ENCODE measurements around the gene STIM1. TPM values are rescaled to one million over a fixed set of nuclear protein-coding genes. Genes with fewer than 3 reads are reported as not detected.
A peak's percentile ranks its signal among the peaks of the same experiment; 100 is the strongest.

The STIM1 gene
- total RNA-seq, 1 experiment from 2014 or later: 15.2 TPM

DNA sequence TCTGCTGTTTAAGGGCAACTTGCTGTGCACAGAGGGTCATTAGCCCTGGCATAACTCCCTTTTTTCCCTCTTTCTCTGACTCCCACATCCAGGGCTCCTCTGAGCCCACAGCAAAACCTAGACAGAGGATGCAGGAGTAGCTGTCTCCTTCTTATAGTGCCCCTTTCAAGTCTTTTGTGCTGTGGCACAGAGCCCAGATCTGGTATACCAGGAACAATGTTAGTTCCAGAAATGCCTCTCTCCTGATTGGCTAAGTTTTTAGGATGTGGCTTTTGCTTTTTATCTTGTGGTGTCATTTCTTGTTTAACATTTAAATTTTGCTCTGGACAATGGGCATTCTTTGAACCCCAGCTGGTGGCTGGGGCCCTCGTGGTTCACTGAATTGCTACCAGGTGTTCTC, 213.5 kb downstream of the STIM1 start:
- Mint-ChIP-seq H3K27me3 (ENCODE audit: low read depth) (no peaks in the 10 kb centered on the region), H3K4me3 (no peak overlapping the region), H3K27ac (peak overlapping the region in 1 of 3 experiments; percentile 17; a peak in 1 of 7 replicates), H3K36me3 (ENCODE audit: insufficient read depth in 1 of 3, low read depth in 3 of 3) (no peaks in the 10 kb centered on the region), H3K9me3 (no peaks in the 10 kb centered on the region), H3K4me1 (peaks cover 10% of the 10 kb centered on the region in 2 experiments)
- H3K4me2 ChIP-seq (ENCODE audit: insufficient read depth, insufficient read length, low read length): no peak overlapping the region
- no peak overlapping the region for H4K91ac ChIP-seq (ENCODE audit: insufficient read length, low read depth, low read length)
- no peaks in the 10 kb centered on the region for H3K4me1 ChIP-seq (ENCODE audit: insufficient read depth, low read length)
- no peaks in the 10 kb centered on the region for H3K79me1 ChIP-seq (ENCODE audit: insufficient read depth, low read depth, low read length, poor library complexity, severe bottlenecking)
- no peak overlapping the region for H2BK120ac ChIP-seq (ENCODE audit: low read depth, low read length, poor library complexity, severe bottlenecking)
- no peak overlapping the region for H2BK15ac ChIP-seq (ENCODE audit: low read depth, low read length)
- no peak overlapping the region for H2AK5ac ChIP-seq (ENCODE audit: insufficient read length, low read length)
- no peak overlapping the region for H4K8ac ChIP-seq (replicated peaks; ENCODE audit: insufficient read length, low read depth, low read length)
- H4K5ac ChIP-seq (ENCODE audit: insufficient read length, low read depth, low read length): no peak overlapping the region
- H3K56ac ChIP-seq (ENCODE audit: insufficient read length, low read depth, low read length): no peak overlapping the region
- no peak overlapping the region for H2AFZ ChIP-seq (ENCODE audit: low read length)
- H3K79me2 ChIP-seq (ENCODE audit: insufficient read depth, low read length): no peaks in the 10 kb centered on the region
- no CpG with 5 or more reads among the region's 1 CpG for WGBS (ENCODE audit: extremely low coverage, insufficient read length, low lambda C conversion rate)
- no peak overlapping the region for H2BK20ac ChIP-seq (ENCODE audit: low read depth, low read length, poor library complexity, severe bottlenecking)
- H3T11ph ChIP-seq (ENCODE audit: low read length): no peak overlapping the region
- no peak overlapping the region for H3K14ac ChIP-seq (ENCODE audit: insufficient read depth, low read length)
- no peak overlapping the region for H3K4ac ChIP-seq (ENCODE audit: low read depth, low read length)
- no peak overlapping the region for H3K9ac ChIP-seq (ENCODE audit: extremely low read depth, insufficient read length, low read length)
- no peak for DNase-seq
- no peaks in the 10 kb centered on the region for H4K20me1 ChIP-seq (ENCODE audit: control insufficient read depth, insufficient read depth, insufficient read length)
- H2BK12ac ChIP-seq (ENCODE audit: insufficient read length, low read depth, low read length): no peak overlapping the region
- no peak overlapping the region for H3K27ac ChIP-seq (ENCODE audit: insufficient read length, low read depth, low read length)
- H2BK5ac ChIP-seq (ENCODE audit: insufficient read length, low read length): no peak overlapping the region
- no peaks in the 10 kb centered on the region for H3K27me3 ChIP-seq (ENCODE audit: insufficient read depth, low read length)
- no peak overlapping the region for H3K23ac ChIP-seq (ENCODE audit: insufficient read length, low read depth, low read length)
- TF ChIP-seq, protein P1, sequence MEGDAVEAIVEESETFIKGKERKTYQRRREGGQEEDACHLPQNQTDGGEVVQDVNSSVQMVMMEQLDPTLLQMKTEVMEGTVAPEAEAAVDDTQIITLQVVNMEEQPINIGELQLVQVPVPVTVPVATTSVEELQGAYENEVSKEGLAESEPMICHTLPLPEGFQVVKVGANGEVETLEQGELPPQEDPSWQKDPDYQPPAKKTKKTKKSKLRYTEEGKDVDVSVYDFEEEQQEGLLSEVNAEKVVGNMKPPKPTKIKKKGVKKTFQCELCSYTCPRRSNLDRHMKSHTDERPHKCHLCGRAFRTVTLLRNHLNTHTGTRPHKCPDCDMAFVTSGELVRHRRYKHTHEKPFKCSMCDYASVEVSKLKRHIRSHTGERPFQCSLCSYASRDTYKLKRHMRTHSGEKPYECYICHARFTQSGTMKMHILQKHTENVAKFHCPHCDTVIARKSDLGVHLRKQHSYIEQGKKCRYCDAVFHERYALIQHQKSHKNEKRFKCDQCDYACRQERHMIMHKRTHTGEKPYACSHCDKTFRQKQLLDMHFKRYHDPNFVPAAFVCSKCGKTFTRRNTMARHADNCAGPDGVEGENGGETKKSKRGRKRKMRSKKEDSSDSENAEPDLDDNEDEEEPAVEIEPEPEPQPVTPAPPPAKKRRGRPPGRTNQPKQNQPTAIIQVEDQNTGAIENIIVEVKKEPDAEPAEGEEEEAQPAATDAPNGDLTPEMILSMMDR (conservative IDR thresholded peaks at IDR 0.05): no peak
- no peaks in the 10 kb centered on the region for H3K23me2 ChIP-seq (ENCODE audit: insufficient read length, low read depth, low read length, poor library complexity, severe bottlenecking)
- no peaks in the 10 kb centered on the region for H3K9me3 ChIP-seq (ENCODE audit: control insufficient read depth, low read depth, low read length)
- H3K18ac ChIP-seq (ENCODE audit: insufficient read length, low read depth, low read length): no peak overlapping the region

All from H9 (cell line).